Parathyroid adenoma (tissue), 2 donors: ENCODE data around the gene OOSP1.

ENCODE experiments used
- H2AFZ ChIP-seq: fragments of 300-600 bp; sonication (generic); one replicate; pipeline ENCODE4 v1.7.0; 2017; ENCODE audit warnings: antibody characterized with exemption, mild to moderate bottlenecking
- H3K27ac ChIP-seq: fragments of 300-600 bp; sonication (generic); one replicate; pipeline ENCODE4 v1.7.0; 2017
- H3K27me3 ChIP-seq: fragments of 300-600 bp; sonication (generic); one replicate; pipeline ENCODE4 v1.7.0; 2017; ENCODE audit warnings: low read length; ENCODE audit not compliant: control insufficient read depth, insufficient read depth
- H3K36me3 ChIP-seq: fragments of 300-600 bp; sonication (generic); one replicate; pipeline ENCODE4 v1.7.0; 2017; ENCODE audit warnings: low read length; ENCODE audit not compliant: control insufficient read depth, insufficient read depth
- H3K4me1 ChIP-seq: fragments of 300-600 bp; sonication (generic); one replicate; pipeline ENCODE4 v1.7.0; 2017; ENCODE audit warnings: control low read depth
- H3K4me2 ChIP-seq: fragments of 300-600 bp; sonication (generic); one replicate; pipeline ENCODE4 v1.7.0; 2017; ENCODE audit warnings: low read length
- H3K4me3 ChIP-seq: fragments of 300-600 bp; sonication (generic); one replicate; pipeline ENCODE4 v1.7.0; 2017; ENCODE audit warnings: low read depth, low read length
- H3K79me2 ChIP-seq: fragments of 300-600 bp; sonication (generic); one replicate; pipeline ENCODE4 v1.7.0; 2017; ENCODE audit warnings: control low read depth
- H3K9ac ChIP-seq: fragments of 300-600 bp; sonication (generic); one replicate; pipeline ENCODE4 v1.7.0; 2017; ENCODE audit warnings: mild to moderate bottlenecking
- H3K9me3 ChIP-seq: fragments of 300-600 bp; sonication (generic); one replicate; pipeline ENCODE4 v1.7.0; 2017; ENCODE audit warnings: low read length; ENCODE audit not compliant: control insufficient read depth
- TF ChIP-seq, protein P1 (sequence below): fragments of 300-600 bp; sonication (generic); IDR thresholded peaks from one replicate; pipeline ENCODE4 v1.7.0; 2017; ENCODE audit warnings: antibody characterized with exemption, mild to moderate bottlenecking
- donor health status: primary hyperparathyroidism.

OOSP1 gene, protein sequence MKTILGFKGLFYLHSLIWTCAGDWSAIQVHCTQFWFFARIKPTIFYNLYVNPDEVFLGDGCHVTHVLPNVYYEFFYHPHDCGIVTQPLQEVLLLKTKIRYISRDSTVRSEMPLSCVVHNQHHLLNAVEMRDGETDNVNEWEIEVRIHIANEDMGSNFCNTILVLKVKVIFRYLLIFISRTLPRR

GRCh38 chr11:59938132-59938531, at the start of gene OOSP1:
Gene OOSP1, plus strand, starts transcription at chr11:59938432. Its CDS starts 23 bp downstream, at chr11:59938455.
- Histone ChIP-seq H3K9ac (no peak within 1 kb of the TSS), H3K4me1 (no peaks in the 10 kb centered on the region), H3K4me3 (no peak within 1 kb of the TSS), H3K79me2 (no peaks in the 10 kb centered on the region), H3K9me3 (no peaks in the 10 kb centered on the region), H3K27ac (no peak within 1 kb of the TSS), H2AFZ (no peak within 1 kb of the TSS), H3K27me3 (no peaks in the 10 kb centered on the region), H3K4me2 (no peak within 1 kb of the TSS), H3K36me3 (no peaks in the 10 kb centered on the region)
- TF ChIP-seq, protein P1, sequence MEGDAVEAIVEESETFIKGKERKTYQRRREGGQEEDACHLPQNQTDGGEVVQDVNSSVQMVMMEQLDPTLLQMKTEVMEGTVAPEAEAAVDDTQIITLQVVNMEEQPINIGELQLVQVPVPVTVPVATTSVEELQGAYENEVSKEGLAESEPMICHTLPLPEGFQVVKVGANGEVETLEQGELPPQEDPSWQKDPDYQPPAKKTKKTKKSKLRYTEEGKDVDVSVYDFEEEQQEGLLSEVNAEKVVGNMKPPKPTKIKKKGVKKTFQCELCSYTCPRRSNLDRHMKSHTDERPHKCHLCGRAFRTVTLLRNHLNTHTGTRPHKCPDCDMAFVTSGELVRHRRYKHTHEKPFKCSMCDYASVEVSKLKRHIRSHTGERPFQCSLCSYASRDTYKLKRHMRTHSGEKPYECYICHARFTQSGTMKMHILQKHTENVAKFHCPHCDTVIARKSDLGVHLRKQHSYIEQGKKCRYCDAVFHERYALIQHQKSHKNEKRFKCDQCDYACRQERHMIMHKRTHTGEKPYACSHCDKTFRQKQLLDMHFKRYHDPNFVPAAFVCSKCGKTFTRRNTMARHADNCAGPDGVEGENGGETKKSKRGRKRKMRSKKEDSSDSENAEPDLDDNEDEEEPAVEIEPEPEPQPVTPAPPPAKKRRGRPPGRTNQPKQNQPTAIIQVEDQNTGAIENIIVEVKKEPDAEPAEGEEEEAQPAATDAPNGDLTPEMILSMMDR: no peak

- Histone ChIP-seq H3K9me3 (no peaks in the 10 kb centered on the region), H3K79me2 (no peaks in the 10 kb centered on the region), H2AFZ (no peak overlapping the region), H3K27me3 (no peaks in the 10 kb centered on the region), H3K4me3 (no peak overlapping the region), H3K36me3 (no peaks in the 10 kb centered on the region), H3K4me2 (no peak overlapping the region), H3K9ac (no peak overlapping the region), H3K27ac (no peak overlapping the region), H3K4me1 (no peaks in the 10 kb centered on the region)
- TF ChIP-seq, protein P1: no peak
Observed at GRCh38 chr11:59891781-59892181, 46.5 kb upstream of the OOSP1 start.

GRCh38 chr11:59894616-59895015, 43.6 kb upstream of the OOSP1 start:
- Histone ChIP-seq H2AFZ (no peak overlapping the region), H3K4me1 (no peaks in the 10 kb centered on the region), H3K9me3 (no peaks in the 10 kb centered on the region), H3K27me3 (no peaks in the 10 kb centered on the region), H3K9ac (no peak overlapping the region), H3K79me2 (no peaks in the 10 kb centered on the region), H3K27ac (no peak overlapping the region), H3K36me3 (no peaks in the 10 kb centered on the region), H3K4me3 (no peak overlapping the region), H3K4me2 (no peak overlapping the region)
- TF ChIP-seq, protein P1: no peak

- H3K9ac ChIP-seq: no peak overlapping the region
- no peaks in the 10 kb centered on the region for H3K4me1 ChIP-seq
- no peak overlapping the region for H2AFZ ChIP-seq
- no peaks in the 10 kb centered on the region for H3K27me3 ChIP-seq
- no peaks in the 10 kb centered on the region for H3K9me3 ChIP-seq
- H3K27ac ChIP-seq: no peak overlapping the region
- TF ChIP-seq, protein P1: no peak
- no peaks in the 10 kb centered on the region for H3K79me2 ChIP-seq
- H3K4me3 ChIP-seq: no peak overlapping the region
- no peak overlapping the region for H3K4me2 ChIP-seq
- no peaks in the 10 kb centered on the region for H3K36me3 ChIP-seq
Observed at GRCh38 chr11:59898046-59898445, 40.2 kb upstream of the OOSP1 start.

DNA sequence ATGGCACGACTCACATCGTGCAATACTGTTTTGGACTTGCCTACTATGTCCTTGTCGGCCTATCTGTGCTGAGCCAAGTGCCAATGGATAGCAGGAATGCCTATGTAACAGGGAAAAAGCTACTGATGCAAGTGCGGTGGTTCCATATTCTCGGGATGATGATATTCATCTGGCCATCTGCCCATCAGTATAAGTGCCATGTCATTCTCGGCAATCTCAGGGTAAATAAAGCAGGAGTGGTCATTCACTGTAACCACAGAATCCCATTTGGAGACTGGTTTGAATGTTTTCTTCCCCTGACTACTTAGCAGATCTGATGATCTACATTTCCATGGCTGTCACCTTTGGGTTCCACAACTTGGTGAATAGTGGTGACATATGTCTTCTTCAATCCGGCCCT, 39.6 kb upstream of the OOSP1 start:
- Histone ChIP-seq H3K4me3 (no peak overlapping the region), H3K9ac (no peak overlapping the region), H3K27me3 (no peaks in the 10 kb centered on the region), H3K79me2 (no peaks in the 10 kb centered on the region), H3K4me2 (no peak overlapping the region), H3K4me1 (no peaks in the 10 kb centered on the region), H3K9me3 (no peaks in the 10 kb centered on the region), H3K27ac (no peak overlapping the region), H3K36me3 (no peaks in the 10 kb centered on the region), H2AFZ (no peak overlapping the region)
- TF ChIP-seq, protein P1: no peak
